LNCaP clone FGC (cell line): ENCODE results near the gene MYH6.

Experiments
- DNase-seq: peaks from one replicate; pipeline ENCODE4 v3.0.0-alpha.2; 2011; ENCODE audit warnings: low read depth
- H3K4me3 ChIP-seq: 2 replicates; pipeline ENCODE4 v1.5.1; 2011; ENCODE audit warnings: mild to moderate bottlenecking, low read depth, low read length, control low read depth
- CTCF ChIP-seq: IDR thresholded peaks from 2 replicates; pipeline ENCODE4 v1.5.1; 2012; ENCODE audit warnings: mild to moderate bottlenecking; ENCODE audit not compliant: control insufficient read depth, insufficient read depth; ENCODE audit errors: extremely low read depth

MYH6 gene

GRCh38 chr14:23406725-23407355 is 1.2 kb downstream of the MYH6 start:
- no peak for TF ChIP-seq CTCF
- no peak overlapping the region for H3K4me3 ChIP-seq
- DNase-seq = no peak

DNA sequence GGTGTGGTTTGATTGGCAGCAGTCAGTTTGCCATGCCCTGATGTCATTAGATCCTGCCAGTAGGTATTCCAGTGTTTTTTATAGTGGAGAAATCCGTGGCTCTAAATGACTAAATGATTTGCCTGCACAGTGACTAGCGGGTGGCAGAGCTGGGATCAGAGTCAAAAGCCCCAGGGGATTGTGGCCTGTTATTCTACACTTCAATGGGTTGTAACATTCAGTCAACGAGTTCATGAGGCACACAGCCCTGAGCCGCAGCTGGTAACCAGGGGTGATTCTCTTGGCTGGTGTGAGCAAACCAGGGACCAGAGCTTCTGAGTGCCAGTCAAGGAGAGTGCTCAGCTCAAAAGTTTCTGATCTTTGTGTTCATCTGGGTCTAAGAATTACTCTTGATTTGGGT is 1.8 kb downstream of the MYH6 start:
- no peak overlapping the region for H3K4me3 ChIP-seq
- DNase-seq = no peak
- TF ChIP-seq CTCF = no peak

GRCh38 chr14:23405516-23406025 is 2.5 kb downstream of the MYH6 start:
- no peak for TF ChIP-seq CTCF
- no peak overlapping the region for H3K4me3 ChIP-seq
- DNase-seq = no peak

GRCh38 chr14:23405096-23405495 is 3.0 kb downstream of the MYH6 start:
- no peak for TF ChIP-seq CTCF
- DNase-seq = no peak

GRCh38 chr14:23404331-23404900 is 3.7 kb downstream of the MYH6 start:
- TF ChIP-seq CTCF = no peak
- DNase-seq = no peak
- no peak overlapping the region for H3K4me3 ChIP-seq

More at GRCh38 chr14:23405096-23405495, 3.0 kb downstream of the MYH6 start:
- H3K4me3 ChIP-seq = no peak overlapping the region

DNA sequence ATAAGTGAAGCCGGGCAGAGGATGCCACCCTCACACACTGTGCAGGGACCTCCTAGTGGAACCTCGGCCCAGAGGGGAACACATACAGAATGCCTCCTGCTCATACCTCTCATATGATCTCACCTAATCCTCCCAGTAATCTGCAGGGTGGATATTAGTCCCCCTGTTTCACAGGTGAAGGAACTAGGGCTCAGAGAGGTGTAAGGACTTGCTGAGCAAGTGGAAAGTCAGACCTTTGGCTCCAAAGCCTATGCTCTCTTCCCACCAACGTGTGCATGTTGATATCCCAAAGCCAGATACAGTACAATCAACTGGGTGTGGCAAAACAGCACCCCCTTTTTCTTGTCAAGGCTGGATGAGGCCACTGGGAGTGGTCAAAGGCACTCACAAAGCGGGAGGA is 4.2 kb downstream of the MYH6 start:
- DNase-seq = no peak
- TF ChIP-seq CTCF = no peak
- no peak overlapping the region for H3K4me3 ChIP-seq

GRCh38 chr14:23403139-23403438 is 5.0 kb downstream of the MYH6 start:
- no peak for DNase-seq
- TF ChIP-seq CTCF = no peak
- no peak overlapping the region for H3K4me3 ChIP-seq
